ENCODE results near the gene LEO1.

The LEO1 gene

DNA sequence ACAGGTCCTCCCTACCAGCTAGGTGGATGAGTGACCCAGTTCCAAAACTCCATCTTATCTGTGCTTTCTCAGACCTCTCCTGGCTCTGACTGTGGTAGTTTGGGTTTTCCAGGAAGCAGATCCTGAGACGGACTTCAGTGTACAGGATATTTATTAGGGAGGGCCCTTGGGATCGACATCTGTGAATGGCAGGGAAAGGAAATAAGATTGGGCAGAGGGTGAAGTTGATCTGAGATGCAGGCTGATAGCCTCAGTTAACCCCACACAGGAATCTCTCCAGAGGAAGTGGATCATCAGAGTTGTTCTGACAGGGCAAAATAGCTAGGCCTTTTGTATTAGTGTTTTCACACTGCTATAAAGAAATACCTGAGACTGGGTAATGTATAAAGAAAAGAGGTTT, 30.8 kb upstream of the LEO1 start:
- H3K27ac ChIP-seq (ENCODE audit: low read length) = no peak overlapping the region
- H3K27me3 ChIP-seq (ENCODE audit: control insufficient read depth in 1 of 2, insufficient read depth in 2 of 2, low read length in 2 of 2) = no peaks in the 10 kb centered on the region
- no peak overlapping the region for H3K4me3 ChIP-seq (ENCODE audit: low read length in 2 of 2)

DNA sequence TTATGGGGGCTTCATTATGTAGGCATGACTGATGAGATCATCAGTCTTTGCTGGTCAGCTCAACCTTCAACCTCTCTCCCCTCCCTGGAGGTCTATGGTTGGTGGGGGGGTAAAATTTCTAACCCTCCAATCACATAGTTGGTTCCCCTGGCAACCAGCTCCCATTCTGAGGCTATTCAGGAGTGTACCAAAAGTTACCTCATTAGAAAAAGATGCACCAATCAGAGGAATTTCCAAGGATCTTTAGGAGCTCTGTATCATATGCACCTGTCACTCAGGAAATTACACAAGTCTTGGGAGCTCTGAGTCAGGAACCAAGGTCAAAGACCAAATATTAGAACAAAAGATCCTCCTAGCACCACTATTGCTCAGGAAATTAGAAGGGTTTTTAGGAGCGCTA, 21.4 kb upstream of the LEO1 start:
- Histone ChIP-seq H3K9ac (ENCODE audit: low read length in 2 of 2) (no peak overlapping the region), H3K36me3 (ENCODE audit: control insufficient read depth in 2 of 2, insufficient read depth in 2 of 2, low read length in 2 of 2) (no peaks in the 10 kb centered on the region)

More for the DNA sequence above, 30.8 kb upstream of the LEO1 start:
- no peaks in the 10 kb centered on the region for H3K36me3 ChIP-seq (ENCODE audit: control insufficient read depth in 2 of 2, insufficient read depth in 2 of 2, low read length in 2 of 2)
- H3K9ac ChIP-seq (ENCODE audit: low read length in 2 of 2) = no peak overlapping the region
- no peaks in the 10 kb centered on the region for H3K4me1 ChIP-seq (ENCODE audit: control insufficient read depth, insufficient read depth, low read length)
- H3K9me3 ChIP-seq (ENCODE audit: control insufficient read depth in 2 of 2, low read length in 2 of 2) = no peaks in the 10 kb centered on the region

DNA sequence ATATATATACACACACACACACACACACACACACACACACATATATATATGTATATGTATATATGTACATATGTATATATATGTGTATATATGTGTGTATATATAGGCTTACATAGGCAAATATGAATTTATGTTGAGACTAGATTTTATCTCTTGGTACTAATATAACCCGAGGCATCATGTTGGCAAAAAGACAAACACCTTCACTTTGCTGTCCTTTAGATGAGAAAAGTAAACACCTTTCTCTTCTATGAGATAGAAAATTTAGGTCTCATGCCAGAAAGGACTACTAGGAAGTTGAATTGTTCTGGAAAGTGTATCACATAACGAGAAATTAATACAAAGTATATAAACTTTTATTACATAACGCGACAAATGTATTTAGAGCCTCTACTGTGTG, 19.6 kb upstream of the LEO1 start:
- Histone ChIP-seq H3K36me3 (ENCODE audit: control insufficient read depth in 2 of 2, insufficient read depth in 2 of 2, low read length in 2 of 2) (no peaks in the 10 kb centered on the region), H3K4me3 (ENCODE audit: low read length in 2 of 2) (no peak overlapping the region), H3K4me1 (ENCODE audit: control insufficient read depth, insufficient read depth, low read length) (no peaks in the 10 kb centered on the region), H3K27me3 (ENCODE audit: control insufficient read depth in 1 of 2, insufficient read depth in 2 of 2, low read length in 2 of 2) (no peaks in the 10 kb centered on the region), H3K9me3 (ENCODE audit: control insufficient read depth in 2 of 2, low read length in 2 of 2) (no peaks in the 10 kb centered on the region), H3K27ac (ENCODE audit: low read length) (no peak overlapping the region), H3K9ac (ENCODE audit: low read length in 2 of 2) (no peak overlapping the region)

More for the DNA sequence above, 21.4 kb upstream of the LEO1 start:
- Histone ChIP-seq H3K27ac (ENCODE audit: low read length) (no peak overlapping the region), H3K4me1 (ENCODE audit: control insufficient read depth, insufficient read depth, low read length) (no peaks in the 10 kb centered on the region), H3K4me3 (ENCODE audit: low read length in 2 of 2) (no peak overlapping the region), H3K27me3 (ENCODE audit: control insufficient read depth in 1 of 2, insufficient read depth in 2 of 2, low read length in 2 of 2) (no peaks in the 10 kb centered on the region), H3K9me3 (ENCODE audit: control insufficient read depth in 2 of 2, low read length in 2 of 2) (no peaks in the 10 kb centered on the region)

DNA sequence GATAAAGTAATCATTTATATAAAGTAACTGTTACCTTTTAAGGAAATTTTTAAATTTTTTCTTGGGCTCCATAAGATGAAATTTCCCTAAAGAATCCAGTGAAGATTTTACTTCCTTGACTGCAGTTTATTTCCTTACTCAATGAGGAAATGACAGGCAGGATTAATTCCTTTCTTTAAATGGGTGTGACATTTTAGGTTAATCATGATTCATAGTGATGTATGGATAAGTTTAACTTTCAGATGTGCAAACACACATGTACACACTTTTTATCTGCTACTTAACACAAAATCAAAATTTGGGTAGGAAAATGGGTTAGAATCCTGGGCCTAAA, 11.2 kb upstream of the LEO1 start:
- no peak overlapping the region for H3K27ac ChIP-seq (ENCODE audit: low read length)
- H3K36me3 ChIP-seq (ENCODE audit: control insufficient read depth in 2 of 2, insufficient read depth in 2 of 2, low read length in 2 of 2) = no peaks in the 10 kb centered on the region
- H3K9me3 ChIP-seq (ENCODE audit: control insufficient read depth in 2 of 2, low read length in 2 of 2) = no peaks in the 10 kb centered on the region
- H3K9ac ChIP-seq (ENCODE audit: low read length in 2 of 2) = no peak overlapping the region
- no peaks in the 10 kb centered on the region for H3K4me1 ChIP-seq (ENCODE audit: control insufficient read depth, insufficient read depth, low read length)
- H3K27me3 ChIP-seq (ENCODE audit: control insufficient read depth in 1 of 2, insufficient read depth in 2 of 2, low read length in 2 of 2) = no peaks in the 10 kb centered on the region
- no peak overlapping the region for H3K4me3 ChIP-seq (ENCODE audit: low read length in 2 of 2)

DNA sequence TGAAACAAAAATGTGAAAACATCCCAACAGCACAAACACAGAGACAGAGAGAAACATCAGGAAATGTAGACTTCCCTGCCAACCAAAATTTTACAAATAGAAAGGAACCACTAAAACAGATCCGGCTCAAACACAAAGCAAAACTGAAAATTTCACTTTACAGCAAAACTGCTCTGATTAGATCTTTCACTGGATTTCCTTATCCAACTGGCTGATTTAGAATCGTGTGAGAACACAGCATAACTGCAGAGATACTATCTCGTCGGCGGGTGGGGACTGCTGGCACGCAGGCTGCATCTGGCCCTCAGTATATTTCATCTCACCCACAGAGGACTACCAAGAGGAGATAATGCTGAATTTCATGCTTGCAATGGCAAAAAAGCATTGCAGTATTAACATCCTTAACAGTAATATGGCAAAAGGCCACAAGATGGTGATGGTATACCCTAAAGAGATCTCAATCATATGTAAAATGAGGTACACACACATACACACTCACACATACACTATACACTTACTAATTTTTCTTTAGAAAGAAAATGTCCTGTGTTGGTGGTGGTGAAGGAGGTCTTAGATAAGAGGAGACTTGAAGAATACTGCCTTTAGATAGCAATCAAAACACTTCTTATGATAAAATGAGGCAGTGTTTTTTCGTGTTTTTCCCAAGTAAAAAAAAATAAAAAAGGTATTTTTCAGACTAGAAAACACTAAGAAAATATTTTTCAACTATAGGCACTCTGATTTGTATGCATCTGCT, 10.6 kb upstream of the LEO1 start:
- Histone ChIP-seq H3K4me1 (ENCODE audit: control insufficient read depth, insufficient read depth, low read length) (no peaks in the 10 kb centered on the region), H3K9ac (ENCODE audit: low read length in 2 of 2) (peak overlapping the region; percentile 7 to 53), H3K36me3 (ENCODE audit: control insufficient read depth in 2 of 2, insufficient read depth in 2 of 2, low read length in 2 of 2) (no peaks in the 10 kb centered on the region), H3K27ac (ENCODE audit: low read length) (no peak overlapping the region), H3K9me3 (ENCODE audit: control insufficient read depth in 2 of 2, low read length in 2 of 2) (no peaks in the 10 kb centered on the region), H3K4me3 (ENCODE audit: low read length in 2 of 2) (peak overlapping the region; percentile 26 to 40), H3K27me3 (ENCODE audit: control insufficient read depth in 1 of 2, insufficient read depth in 2 of 2, low read length in 2 of 2) (no peaks in the 10 kb centered on the region)

DNA sequence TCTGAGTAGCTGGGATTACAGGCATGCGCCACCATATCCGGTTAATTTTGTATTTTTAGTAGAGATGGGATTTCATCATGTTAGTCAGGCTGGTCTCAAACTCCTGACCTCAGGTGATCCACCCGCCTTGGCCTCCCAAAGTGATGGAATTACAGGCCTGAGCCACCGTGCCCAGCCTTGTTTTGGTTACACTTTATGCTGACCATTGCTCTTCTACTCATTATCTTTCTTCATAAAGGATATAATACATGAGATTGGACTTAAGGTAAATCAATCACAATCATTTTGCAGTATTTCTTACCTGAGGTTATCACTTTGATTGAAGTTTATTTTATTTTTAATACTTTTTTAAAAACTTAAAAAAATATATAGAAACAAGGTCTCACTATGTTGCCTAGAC, 2.2 kb upstream of the LEO1 start:
- H3K4me3 ChIP-seq (ENCODE audit: low read length in 2 of 2) = no peak overlapping the region
- H3K36me3 ChIP-seq (ENCODE audit: control insufficient read depth in 2 of 2, insufficient read depth in 2 of 2, low read length in 2 of 2) = no peaks in the 10 kb centered on the region
- H3K9ac ChIP-seq (ENCODE audit: low read length in 2 of 2) = no peak overlapping the region
- H3K27ac ChIP-seq (ENCODE audit: low read length) = no peak overlapping the region
- no peaks in the 10 kb centered on the region for H3K9me3 ChIP-seq (ENCODE audit: control insufficient read depth in 2 of 2, low read length in 2 of 2)
- H3K27me3 ChIP-seq (ENCODE audit: control insufficient read depth in 1 of 2, insufficient read depth in 2 of 2, low read length in 2 of 2) = no peaks in the 10 kb centered on the region
- peaks cover 5% of the 10 kb centered on the region for H3K4me1 ChIP-seq (ENCODE audit: control insufficient read depth, insufficient read depth, low read length)

DNA sequence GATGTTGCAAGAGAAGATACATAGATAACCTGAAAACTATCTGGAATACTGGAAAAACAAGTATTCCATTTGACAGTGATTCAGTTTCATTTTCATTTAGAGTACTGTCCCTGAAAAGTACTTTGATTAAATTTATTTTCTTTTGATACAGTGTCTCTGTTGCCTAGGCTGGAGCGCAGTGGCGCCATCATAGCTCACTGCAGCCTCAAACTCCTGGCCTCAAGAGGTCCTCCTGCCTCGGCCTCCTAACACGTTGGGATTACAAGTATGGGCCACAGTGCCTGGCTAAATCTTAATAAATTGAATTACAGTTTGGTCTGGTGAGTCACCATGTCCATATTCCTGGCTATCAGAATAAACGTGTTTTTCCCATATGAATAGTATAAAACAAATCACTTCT, 1.6 kb upstream of the LEO1 start:
- no peaks in the 10 kb centered on the region for H3K36me3 ChIP-seq (ENCODE audit: control insufficient read depth in 2 of 2, insufficient read depth in 2 of 2, low read length in 2 of 2)

DNA sequence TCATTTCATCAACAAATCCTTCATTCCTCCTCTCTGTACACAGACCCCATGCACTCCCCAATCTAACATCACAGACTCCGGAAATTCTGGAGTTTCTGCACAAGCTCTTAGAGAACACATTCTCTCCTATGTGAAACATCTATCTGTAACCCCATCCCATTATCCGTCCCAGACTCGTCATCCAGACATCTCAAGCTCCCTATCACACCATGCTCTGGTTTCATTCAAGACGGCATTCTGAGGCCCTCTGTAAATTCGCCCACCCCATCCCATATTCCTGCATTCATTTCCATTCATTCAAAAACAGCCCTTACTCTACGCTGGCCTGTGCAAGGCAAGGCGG, 575 bp downstream of the LEO1 start:
- Histone ChIP-seq H3K36me3 (ENCODE audit: control insufficient read depth in 2 of 2, insufficient read depth in 2 of 2, low read length in 2 of 2) (peaks cover 0 to 3% of the 10 kb centered on the region in 2 donors), H3K9ac (ENCODE audit: low read length in 2 of 2) (peak overlapping the region; percentile 68 to 95), H3K27me3 (ENCODE audit: control insufficient read depth in 1 of 2, insufficient read depth in 2 of 2, low read length in 2 of 2) (no peaks in the 10 kb centered on the region), H3K9me3 (ENCODE audit: control insufficient read depth in 2 of 2, low read length in 2 of 2) (no peaks in the 10 kb centered on the region), H3K27ac (ENCODE audit: low read length) (peak overlapping the region; percentile 82), H3K4me3 (ENCODE audit: low read length in 2 of 2) (peak overlapping the region; percentile 92 to 98), H3K4me1 (ENCODE audit: control insufficient read depth, insufficient read depth, low read length) (peaks cover 5% of the 10 kb centered on the region)

More for the DNA sequence above, 1.6 kb upstream of the LEO1 start:
- no peak overlapping the region for H3K9ac ChIP-seq (ENCODE audit: low read length in 2 of 2)
- no peaks in the 10 kb centered on the region for H3K27me3 ChIP-seq (ENCODE audit: control insufficient read depth in 1 of 2, insufficient read depth in 2 of 2, low read length in 2 of 2)
- no peak overlapping the region for H3K4me3 ChIP-seq (ENCODE audit: low read length in 2 of 2)
- H3K27ac ChIP-seq (ENCODE audit: low read length) = no peak overlapping the region
- H3K9me3 ChIP-seq (ENCODE audit: control insufficient read depth in 2 of 2, low read length in 2 of 2) = no peaks in the 10 kb centered on the region
- peaks cover 5% of the 10 kb centered on the region for H3K4me1 ChIP-seq (ENCODE audit: control insufficient read depth, insufficient read depth, low read length)

DNA sequence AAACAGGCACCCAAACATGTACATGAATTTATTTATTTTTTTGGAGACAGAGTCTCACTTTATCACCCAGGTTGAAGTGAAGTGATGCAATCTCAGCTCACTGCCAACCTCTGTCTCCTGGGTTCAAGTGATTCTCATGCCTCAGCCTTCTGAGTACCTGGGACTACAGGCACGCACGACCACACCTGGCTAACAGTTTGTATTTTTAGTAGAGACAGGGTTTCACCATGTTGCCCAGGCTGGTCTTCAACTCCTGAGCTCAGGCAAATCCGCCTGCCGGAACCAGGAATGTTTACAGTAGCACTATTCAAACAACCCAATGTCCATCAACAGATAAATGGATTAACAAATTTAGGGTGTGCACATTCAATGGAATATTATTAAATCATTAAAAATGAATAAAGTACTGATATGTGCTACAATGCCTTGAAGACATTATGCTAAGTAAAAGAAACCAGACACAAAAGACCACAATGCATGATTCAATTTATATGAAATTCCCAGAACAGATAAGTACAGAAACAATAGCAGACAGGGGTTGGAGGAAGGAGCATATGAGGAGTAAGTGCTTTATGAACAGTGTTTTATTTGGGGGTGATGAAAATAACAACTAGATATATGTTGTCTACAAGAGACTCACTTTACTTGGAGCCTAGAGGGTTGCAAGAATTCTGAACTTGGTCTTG, 1.3 kb downstream of the LEO1 start:
- Histone ChIP-seq H3K27me3 (ENCODE audit: control insufficient read depth in 1 of 2, insufficient read depth in 2 of 2, low read length in 2 of 2) (no peaks in the 10 kb centered on the region), H3K4me3 (ENCODE audit: low read length in 2 of 2) (peak overlapping the region in 1 of 2 donors; percentile 98), H3K9ac (ENCODE audit: low read length in 2 of 2) (peak overlapping the region in 1 of 2 donors; percentile 68), H3K9me3 (ENCODE audit: control insufficient read depth in 2 of 2, low read length in 2 of 2) (no peaks in the 10 kb centered on the region), H3K36me3 (ENCODE audit: control insufficient read depth in 2 of 2, insufficient read depth in 2 of 2, low read length in 2 of 2) (peaks cover 0 to 9% of the 10 kb centered on the region in 2 donors), H3K4me1 (ENCODE audit: control insufficient read depth, insufficient read depth, low read length) (peaks cover 5% of the 10 kb centered on the region), H3K27ac (ENCODE audit: low read length) (no peak overlapping the region)

DNA sequence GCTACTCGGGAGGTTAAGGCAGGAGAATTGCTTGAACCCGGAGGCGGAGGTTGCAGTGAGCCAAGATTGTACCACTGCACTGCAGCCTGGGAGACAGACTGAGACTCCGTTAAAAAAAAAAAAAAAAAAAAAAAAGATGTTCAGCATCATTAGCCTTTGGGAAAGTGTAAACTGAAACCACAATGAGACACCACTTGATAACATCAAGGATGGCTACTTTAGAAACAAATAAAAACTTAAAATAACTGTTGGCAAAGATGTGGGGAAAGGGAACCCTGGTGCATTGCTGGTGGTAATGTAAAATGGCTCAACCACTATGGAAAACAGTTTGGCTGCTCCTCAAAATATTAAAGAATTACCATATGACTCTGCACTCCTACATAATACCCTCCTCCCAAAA, 1.9 kb downstream of the LEO1 start:
- H3K4me3 ChIP-seq (ENCODE audit: low read length in 2 of 2) = no peak overlapping the region
- H3K27ac ChIP-seq (ENCODE audit: low read length) = no peak overlapping the region
- H3K9me3 ChIP-seq (ENCODE audit: control insufficient read depth in 2 of 2, low read length in 2 of 2) = no peaks in the 10 kb centered on the region
- H3K4me1 ChIP-seq (ENCODE audit: control insufficient read depth, insufficient read depth, low read length) = peaks cover 5% of the 10 kb centered on the region
- H3K9ac ChIP-seq (ENCODE audit: low read length in 2 of 2) = no peak overlapping the region
- H3K27me3 ChIP-seq (ENCODE audit: control insufficient read depth in 1 of 2, insufficient read depth in 2 of 2, low read length in 2 of 2) = no peaks in the 10 kb centered on the region
- peaks cover 0 to 9% of the 10 kb centered on the region in 2 donors for H3K36me3 ChIP-seq (ENCODE audit: control insufficient read depth in 2 of 2, insufficient read depth in 2 of 2, low read length in 2 of 2)

DNA sequence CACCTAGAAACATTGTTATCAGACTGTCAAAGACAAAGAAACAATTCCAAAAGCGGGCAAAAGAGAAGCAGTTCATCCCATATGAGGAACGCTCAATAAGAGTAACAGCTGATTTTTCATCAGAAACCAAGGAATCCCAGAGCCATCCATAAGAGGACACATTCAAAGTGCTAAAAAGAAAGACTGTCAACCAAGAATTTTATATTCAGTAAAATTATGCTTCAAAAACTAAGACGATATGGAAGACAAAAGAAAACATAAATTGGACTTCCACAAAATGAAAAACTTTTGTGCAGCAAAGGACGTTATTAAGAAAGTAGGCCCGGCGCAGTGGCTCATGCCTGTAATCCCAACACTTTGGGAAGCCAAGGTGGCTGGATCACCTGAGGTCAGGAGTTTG, 4.0 kb downstream of the LEO1 start:
- no peak overlapping the region for H3K4me3 ChIP-seq (ENCODE audit: low read length in 2 of 2)
- peaks cover 0 to 9% of the 10 kb centered on the region in 2 donors for H3K36me3 ChIP-seq (ENCODE audit: control insufficient read depth in 2 of 2, insufficient read depth in 2 of 2, low read length in 2 of 2)
- no peak overlapping the region for H3K9ac ChIP-seq (ENCODE audit: low read length in 2 of 2)
- no peaks in the 10 kb centered on the region for H3K27me3 ChIP-seq (ENCODE audit: control insufficient read depth in 1 of 2, insufficient read depth in 2 of 2, low read length in 2 of 2)
- no peaks in the 10 kb centered on the region for H3K9me3 ChIP-seq (ENCODE audit: control insufficient read depth in 2 of 2, low read length in 2 of 2)
- peaks cover 5% of the 10 kb centered on the region for H3K4me1 ChIP-seq (ENCODE audit: control insufficient read depth, insufficient read depth, low read length)
- no peak overlapping the region for H3K27ac ChIP-seq (ENCODE audit: low read length)

All from stomach smooth muscle (tissue), 2 donors.